HG02798 (cell line): ENCODE data around the gene C2CD4B.

Experiments used
- ATAC-seq: cut with Tn5 transposase; IDR thresholded peaks from one replicate; pipeline ENCODE4 v1.9.1; 2021; ENCODE audit warnings: mild to moderate bottlenecking; ENCODE audit not compliant: unreplicated experiment, poor library complexity

Gene C2CD4B

DNA sequence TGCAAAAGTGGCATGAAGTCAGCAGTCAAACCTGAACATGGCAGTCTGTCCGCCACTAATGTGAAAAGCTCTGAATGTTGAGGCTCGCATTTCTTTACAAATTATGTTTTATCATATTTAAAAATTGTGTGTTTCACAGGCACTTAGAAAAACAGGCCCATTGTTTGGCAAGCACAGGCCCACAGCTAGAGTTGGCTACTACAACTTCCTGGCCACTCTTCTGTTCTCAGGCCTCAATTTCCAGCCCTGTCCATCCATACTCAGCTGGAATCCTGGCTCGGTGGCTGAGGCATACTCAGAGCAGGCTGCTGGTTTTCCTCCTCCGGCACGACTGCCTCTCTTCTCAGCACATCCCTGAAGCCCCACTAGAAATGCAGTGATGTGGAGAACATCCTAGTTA is 44.3 kb downstream of the C2CD4B start:
- ATAC-seq: no peak

- ATAC-seq: no peak
These were observed 45.2 kb downstream of the C2CD4B start for GRCh38 chr15:62119874-62120273.

GRCh38 chr15:62119227-62119864 is 45.7 kb downstream of the C2CD4B start:
- no peak for ATAC-seq

GRCh38 chr15:62118520-62119226 is 46.4 kb downstream of the C2CD4B start:
- no peak for ATAC-seq

DNA sequence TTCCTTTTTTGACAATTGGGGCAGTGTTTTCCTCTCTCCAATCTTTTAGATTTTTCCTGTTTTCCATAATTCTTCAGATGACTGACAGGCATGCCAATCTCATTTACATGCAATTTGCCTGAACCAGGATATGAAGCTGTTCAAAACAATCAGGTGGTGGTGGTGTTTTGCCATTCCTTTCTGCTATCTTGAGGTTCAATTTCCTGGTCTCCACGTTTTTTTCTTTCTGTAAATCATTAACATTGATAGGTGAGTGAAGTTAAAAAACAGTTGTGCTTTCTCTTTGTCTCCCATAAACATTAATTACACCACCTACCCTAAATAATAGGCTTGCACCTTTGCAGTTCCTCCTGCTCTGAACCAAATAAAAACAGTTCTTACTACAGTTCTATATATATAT is 49.2 kb downstream of the C2CD4B start:
- no peak for ATAC-seq
